Transverse colon (tissue), 4 donors: ENCODE data around the gene CAMKK1.

Experiments used
- CTCF ChIP-seq, 5 experiments: fragments of 200-600 bp in 3 of 5; fragments of 450-650 bp in 2 of 5; sonication (generic) in 3 of 5; IDR thresholded peaks; 1 replicate in 2 of 5; 2 replicates in 3 of 5; pipeline ENCODE4 v1.5.1; 2016 to 2017; ENCODE audit warnings: antibody characterized with exemption in 5 of 5, inconsistent platforms in 3 of 5, mild to moderate bottlenecking in 2 of 5, moderate library complexity in 1 of 5
- POLR2A ChIP-seq: fragments of 450-650 bp; IDR thresholded peaks from one replicate; pipeline ENCODE4 v1.6.1; 2016; ENCODE audit warnings: antibody characterized with exemption, mild to moderate bottlenecking, moderate library complexity
- POLR2AphosphoS5 ChIP-seq, 3 donors: sonication (generic); formaldehyde crosslinking; IDR thresholded peaks; one replicate each; pipeline ENCODE4 v1.6.1; 2016; ENCODE audit warnings: antibody characterized with exemption in 3 of 3

DNA sequence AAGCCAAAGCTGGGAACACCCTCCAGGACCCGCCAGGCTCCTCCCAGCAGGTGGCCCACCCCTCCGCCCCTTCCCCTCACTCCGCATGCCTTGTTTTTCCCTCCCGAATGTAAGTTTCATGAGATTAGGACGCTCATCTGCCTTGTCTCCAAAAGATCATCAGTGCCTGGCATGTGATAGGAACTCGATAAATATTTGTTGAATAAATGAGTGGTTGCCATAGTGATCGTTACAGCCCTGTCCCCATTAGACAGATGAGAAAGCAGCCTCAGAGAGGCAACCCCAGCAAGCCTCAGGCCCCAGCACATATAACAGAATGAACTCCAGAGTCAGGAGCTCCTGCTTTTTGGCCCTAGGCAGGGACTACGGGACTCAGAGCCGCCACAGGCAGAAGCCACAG, 5.0 kb downstream of the CAMKK1 start:
- TF ChIP-seq POLR2AphosphoS5 (IDR thresholded peaks at IDR 0.05) (no peak), CTCF (IDR thresholded peaks at IDR 0.05) (no peak), POLR2A (no peak)
